Inflammatory macrophage treated with lipopolysaccharide for 1 hour (primary cell): ENCODE measurements around the gene GPX2.
"Not testable (repeated sequence)": the region's sequence is repeated elsewhere in the genome, so short reads cannot be mapped to it uniquely, and the experiment has no call there.

Experiments
- DNase-seq, 2 donors: peaks; one replicate each; pipeline ENCODE4 v3.0.0-alpha.2; 2020 to 2022

The GPX2 gene

GRCh38 chr14:64938972-64939816, 3.4 kb downstream of the GPX2 start:
- no peak for DNase-seq

- DNase-seq: no peak
Measured at GRCh38 chr14:64937821-64938193, 4.7 kb downstream of the GPX2 start.

- no peak for DNase-seq
Measured at GRCh38 chr14:64937171-64937820, 5.2 kb downstream of the GPX2 start.

- no peak for DNase-seq
Measured at GRCh38 chr14:64935508-64935907, 7.0 kb downstream of the GPX2 start.

GRCh38 chr14:64934338-64934929, 8.1 kb downstream of the GPX2 start:
- no peak for DNase-seq

GRCh38 chr14:64932231-64932630, 10.3 kb downstream of the GPX2 start:
- no peak for DNase-seq

- no peak for DNase-seq
Measured at GRCh38 chr14:64931123-64931522, 11.4 kb downstream of the GPX2 start.

- DNase-seq: no peak
Measured at GRCh38 chr14:64930085-64930843, 12.3 kb downstream of the GPX2 start.

- no peak for DNase-seq
Measured at GRCh38 chr14:64929014-64929359, 13.6 kb downstream of the GPX2 start.

GRCh38 chr14:64928239-64929013, 14.1 kb downstream of the GPX2 start:
- no peak for DNase-seq

GRCh38 chr14:64927031-64927430, 15.5 kb downstream of the GPX2 start:
- DNase-seq: no peak

GRCh38 chr14:64926398-64926995, 16.0 kb downstream of the GPX2 start:
- DNase-seq: no peak

GRCh38 chr14:64923015-64923414, 19.5 kb downstream of the GPX2 start:
- no peak for DNase-seq

- no peak for DNase-seq
Measured at GRCh38 chr14:64920465-64920864, 22.1 kb downstream of the GPX2 start.

- no peak for DNase-seq
Measured at GRCh38 chr14:64919618-64920017, 22.9 kb downstream of the GPX2 start.

- no peak for DNase-seq
Measured at GRCh38 chr14:64919215-64919614, 23.3 kb downstream of the GPX2 start.

- no peak for DNase-seq
Measured at GRCh38 chr14:64918216-64918615, 24.3 kb downstream of the GPX2 start.

- DNase-seq: peak; percentile 65 to 79
Measured at GRCh38 chr14:64915797-64916196, 26.7 kb downstream of the GPX2 start.

- DNase-seq: no peak
Measured at GRCh38 chr14:64915029-64915424, 27.5 kb downstream of the GPX2 start.

- peak; percentile 100 for DNase-seq
Measured at GRCh38 chr14:64914237-64915028, 28.1 kb downstream of the GPX2 start, which contains the start of gene CHURC1. Gene CHURC1, plus strand, starts transcription at chr14:64914455. Its CDS starts 41 bp downstream, at chr14:64914496.

GRCh38 chr14:64913477-64913876, 29.1 kb downstream of the GPX2 start:
- not testable (repeated sequence) for DNase-seq
